ENCODE results near the gene EMSY. TPM values are rescaled to one million over a fixed set of nuclear protein-coding genes. Genes with fewer than 3 reads are reported as not detected.
A peak's percentile ranks its signal among the peaks of the same experiment; 100 is the strongest.

EMSY gene
- total RNA-seq, 1 donor from 2014 or later = 42.3 TPM

DNA sequence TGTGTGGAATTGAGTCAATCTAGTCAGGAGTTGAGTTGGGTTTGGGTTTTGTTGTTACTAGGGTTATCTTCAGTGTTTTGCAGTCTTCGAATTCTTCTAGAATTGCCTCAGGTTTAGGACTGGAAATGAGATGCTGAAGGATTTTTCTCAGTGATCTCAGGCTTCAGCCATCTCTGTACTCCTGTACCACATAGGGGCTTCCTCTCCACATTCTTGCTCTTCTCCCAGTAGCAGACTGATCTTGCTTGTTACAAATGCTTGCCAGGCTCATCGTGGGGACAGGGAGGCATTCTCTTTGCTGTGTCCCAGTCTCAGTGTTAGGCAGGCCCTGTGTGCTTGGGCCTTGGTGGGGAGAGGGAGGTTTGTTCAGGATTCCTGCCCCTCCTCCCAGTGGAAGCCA is 129.6 kb downstream of the EMSY start:
- no peak overlapping the region for H3K4me3 Mint-ChIP-seq (ENCODE audit: low read depth)
- H3K27ac Mint-ChIP-seq = peak overlapping the region; percentile 25
- H3K4me1 Mint-ChIP-seq (ENCODE audit: low read depth) = peaks cover 3% of the 10 kb centered on the region
- H3K27me3 Mint-ChIP-seq = no peaks in the 10 kb centered on the region
- H3K36me3 Mint-ChIP-seq (ENCODE audit: insufficient read depth) = no peaks in the 10 kb centered on the region
- TF ChIP-seq, protein P1, sequence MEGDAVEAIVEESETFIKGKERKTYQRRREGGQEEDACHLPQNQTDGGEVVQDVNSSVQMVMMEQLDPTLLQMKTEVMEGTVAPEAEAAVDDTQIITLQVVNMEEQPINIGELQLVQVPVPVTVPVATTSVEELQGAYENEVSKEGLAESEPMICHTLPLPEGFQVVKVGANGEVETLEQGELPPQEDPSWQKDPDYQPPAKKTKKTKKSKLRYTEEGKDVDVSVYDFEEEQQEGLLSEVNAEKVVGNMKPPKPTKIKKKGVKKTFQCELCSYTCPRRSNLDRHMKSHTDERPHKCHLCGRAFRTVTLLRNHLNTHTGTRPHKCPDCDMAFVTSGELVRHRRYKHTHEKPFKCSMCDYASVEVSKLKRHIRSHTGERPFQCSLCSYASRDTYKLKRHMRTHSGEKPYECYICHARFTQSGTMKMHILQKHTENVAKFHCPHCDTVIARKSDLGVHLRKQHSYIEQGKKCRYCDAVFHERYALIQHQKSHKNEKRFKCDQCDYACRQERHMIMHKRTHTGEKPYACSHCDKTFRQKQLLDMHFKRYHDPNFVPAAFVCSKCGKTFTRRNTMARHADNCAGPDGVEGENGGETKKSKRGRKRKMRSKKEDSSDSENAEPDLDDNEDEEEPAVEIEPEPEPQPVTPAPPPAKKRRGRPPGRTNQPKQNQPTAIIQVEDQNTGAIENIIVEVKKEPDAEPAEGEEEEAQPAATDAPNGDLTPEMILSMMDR (IDR thresholded peaks at IDR 0.05; ENCODE audit: unreplicated experiment) = no peak
- peaks cover 4% of the 10 kb centered on the region for H3K9me3 Mint-ChIP-seq (ENCODE audit: low read depth)
- DNase-seq (ENCODE audit: low spot score, unreplicated experiment) = no peak

DNA sequence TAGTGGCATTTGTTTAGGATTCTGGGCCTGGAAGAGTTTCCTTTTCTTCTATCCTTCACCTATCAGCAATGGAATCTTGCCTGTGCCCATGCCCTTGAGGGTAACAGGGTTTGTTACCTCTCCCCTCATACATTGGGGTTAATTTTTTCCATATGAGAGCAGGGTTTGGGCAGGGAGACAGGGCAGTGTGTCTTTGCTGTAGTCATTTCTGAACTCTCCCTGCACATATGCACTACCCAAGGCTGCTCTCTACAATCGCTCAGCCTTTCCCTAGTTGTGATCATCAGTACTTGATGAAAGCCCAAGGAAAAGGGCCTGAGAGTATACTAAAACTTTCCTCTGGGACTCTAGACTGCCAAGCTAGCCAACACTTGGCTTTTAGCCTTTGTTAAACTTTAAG is 130.1 kb downstream of the EMSY start:
- Mint-ChIP-seq H3K9me3 (ENCODE audit: low read depth) (peaks cover 4% of the 10 kb centered on the region), H3K36me3 (ENCODE audit: insufficient read depth) (no peaks in the 10 kb centered on the region), H3K4me1 (ENCODE audit: low read depth) (peaks cover 3% of the 10 kb centered on the region), H3K27me3 (no peaks in the 10 kb centered on the region), H3K4me3 (ENCODE audit: low read depth) (no peak overlapping the region), H3K27ac (no peak overlapping the region)
- no peak for DNase-seq (ENCODE audit: low spot score, unreplicated experiment)
- TF ChIP-seq, protein P1 (IDR thresholded peaks at IDR 0.05; ENCODE audit: unreplicated experiment) = no peak

DNA sequence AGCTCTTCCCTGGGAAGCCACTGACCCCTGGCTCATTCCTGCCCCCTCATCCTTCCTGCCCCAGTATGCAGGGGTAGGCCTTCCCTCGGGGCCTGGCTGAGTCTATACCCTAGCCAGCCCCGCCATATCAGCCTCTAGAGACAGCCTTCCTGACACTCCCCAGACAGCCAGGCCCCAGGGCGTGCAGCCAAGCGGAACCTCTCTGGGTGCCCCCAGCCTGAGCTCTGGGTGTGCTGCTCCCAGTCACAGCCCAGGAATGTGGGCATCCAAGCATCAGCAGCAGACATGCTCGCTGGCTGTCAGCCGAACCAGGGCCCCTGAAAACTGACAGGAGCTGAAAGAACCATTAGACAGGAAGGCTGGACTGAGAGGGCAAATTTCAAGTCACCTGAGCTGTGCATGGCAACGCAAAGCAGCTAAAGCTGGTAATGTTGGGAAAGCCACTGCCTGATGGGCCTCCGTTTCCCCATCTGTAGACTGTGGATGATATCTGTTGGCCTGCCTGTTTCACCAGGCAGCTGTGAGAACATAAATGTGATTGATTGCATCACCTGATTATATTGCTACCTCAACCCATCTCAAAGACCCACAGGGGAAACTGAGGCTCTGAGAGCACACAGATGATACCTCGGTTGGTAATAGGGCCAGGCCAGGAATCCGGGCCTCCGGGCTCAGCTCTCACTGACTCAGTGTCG is 132.6 kb downstream of the EMSY start:
- Mint-ChIP-seq H3K27me3 (no peaks in the 10 kb centered on the region), H3K27ac (no peak overlapping the region), H3K4me3 (ENCODE audit: low read depth) (no peak overlapping the region), H3K9me3 (ENCODE audit: low read depth) (peaks cover 4% of the 10 kb centered on the region), H3K4me1 (ENCODE audit: low read depth) (peaks cover 3% of the 10 kb centered on the region), H3K36me3 (ENCODE audit: insufficient read depth) (no peaks in the 10 kb centered on the region)
- DNase-seq (ENCODE audit: low spot score, unreplicated experiment) = no peak
- TF ChIP-seq, protein P1 (IDR thresholded peaks at IDR 0.05; ENCODE audit: unreplicated experiment) = no peak

DNA sequence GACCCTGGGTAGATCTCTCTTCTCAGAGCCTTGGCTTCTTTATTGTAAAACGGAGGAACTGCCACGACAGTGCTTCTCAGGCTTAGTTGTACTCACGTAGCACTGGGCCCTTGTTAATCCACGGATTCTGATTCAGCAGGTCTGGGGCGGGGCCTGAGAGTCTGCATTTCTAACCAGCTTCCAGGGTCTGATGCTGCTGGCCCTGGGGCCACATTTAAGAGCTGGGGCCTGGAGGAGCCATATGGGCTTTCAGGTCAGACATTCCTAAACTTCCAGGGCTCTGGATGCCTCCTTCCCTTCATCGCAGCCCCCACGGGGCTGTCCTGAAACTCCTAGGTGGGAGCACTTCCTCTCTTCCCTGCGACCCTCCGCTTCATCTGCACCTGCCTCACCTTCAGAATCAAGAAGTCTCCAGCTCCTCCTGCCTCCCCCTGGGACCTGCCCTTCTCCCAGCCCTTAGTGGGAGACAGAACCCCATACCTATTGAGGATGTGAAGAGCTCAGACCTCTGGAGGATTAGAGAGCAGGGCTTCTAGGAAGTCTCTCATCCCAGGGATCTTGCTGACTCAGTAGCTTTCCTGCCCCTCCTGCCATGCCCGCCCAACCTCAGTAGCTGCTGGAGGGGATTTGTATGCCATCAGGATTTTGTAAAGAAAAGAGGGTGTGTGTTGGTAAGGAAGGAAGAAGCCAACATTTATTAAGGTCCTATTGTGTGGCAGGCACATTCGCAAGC is 133.3 kb downstream of the EMSY start:
- no peaks in the 10 kb centered on the region for H3K36me3 Mint-ChIP-seq (ENCODE audit: insufficient read depth)
- H3K27ac Mint-ChIP-seq = peak overlapping the region; percentile 39
- H3K27me3 Mint-ChIP-seq = no peaks in the 10 kb centered on the region
- H3K4me1 Mint-ChIP-seq (ENCODE audit: low read depth) = peaks cover 3% of the 10 kb centered on the region
- H3K9me3 Mint-ChIP-seq (ENCODE audit: low read depth) = peaks cover 4% of the 10 kb centered on the region
- DNase-seq (ENCODE audit: low spot score, unreplicated experiment) = no peak
- no peak overlapping the region for H3K4me3 Mint-ChIP-seq (ENCODE audit: low read depth)
- TF ChIP-seq, protein P1 (IDR thresholded peaks at IDR 0.05; ENCODE audit: unreplicated experiment) = no peak

DNA sequence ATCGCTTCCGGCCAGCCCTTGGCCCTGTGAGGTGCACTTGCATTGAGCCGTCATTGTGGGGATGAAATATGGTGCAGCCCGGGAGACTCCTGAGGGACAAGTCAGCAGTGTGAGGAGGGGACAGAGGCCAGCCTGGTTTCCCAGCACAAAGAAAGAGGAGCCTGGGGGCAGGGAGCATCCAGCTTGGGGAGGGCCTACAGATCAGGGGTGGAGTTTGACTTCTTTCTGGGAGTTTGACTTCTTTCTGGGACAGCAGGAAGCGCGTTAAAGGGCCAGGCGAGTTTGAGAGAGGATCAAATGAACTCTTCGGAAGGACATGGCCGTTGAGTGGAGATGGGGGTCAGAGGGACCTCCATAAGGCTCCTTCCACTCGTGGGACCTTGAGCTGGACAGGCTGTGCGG is 133.8 kb downstream of the EMSY start:
- H3K27ac Mint-ChIP-seq = peak overlapping the region; percentile 39
- TF ChIP-seq, protein P1 (IDR thresholded peaks at IDR 0.05; ENCODE audit: unreplicated experiment) = no peak
- H3K4me1 Mint-ChIP-seq (ENCODE audit: low read depth) = peaks cover 3% of the 10 kb centered on the region
- H3K27me3 Mint-ChIP-seq = no peaks in the 10 kb centered on the region
- DNase-seq (ENCODE audit: low spot score, unreplicated experiment) = no peak
- no peak overlapping the region for H3K4me3 Mint-ChIP-seq (ENCODE audit: low read depth)
- H3K9me3 Mint-ChIP-seq (ENCODE audit: low read depth) = peaks cover 3% of the 10 kb centered on the region
- no peaks in the 10 kb centered on the region for H3K36me3 Mint-ChIP-seq (ENCODE audit: insufficient read depth)

Measured in progenitor cell of endocrine pancreas (in vitro differentiated cells).